GM18951 (cell line): ENCODE results near the gene BMP4.

Experiments used
- POLR2A ChIP-seq: IDR thresholded peaks from 4 replicates; pipeline ENCODE4 v1.6.1; 2011; ENCODE audit warnings: mild to moderate bottlenecking; ENCODE audit not compliant: insufficient read length, insufficient read depth; ENCODE audit errors: extremely low read depth
- in situ Hi-C: fragments of 300-500 bp; cut with MboI; formaldehyde crosslinking; loops from one replicate; pipeline ENCODE4 v1.12.0; 2022; ENCODE audit warnings: low sequenced_read_pairs, mixed read lengths, inconsistent platforms; ENCODE audit not compliant: unreplicated experiment

BMP4 gene

GRCh38 chr14:53979747-53980642, 23.4 kb upstream of the BMP4 start:
- in situ Hi-C loops, result no loop called here
- TF ChIP-seq POLR2A, result no peak

GRCh38 chr14:53979113-53979681, 22.6 kb upstream of the BMP4 start:
- no peak for TF ChIP-seq POLR2A
- in situ Hi-C loops, result no loop called here

GRCh38 chr14:53978194-53978593, 21.6 kb upstream of the BMP4 start:
- in situ Hi-C loops, result no loop called here
- no peak for TF ChIP-seq POLR2A

GRCh38 chr14:53975444-53975843, 18.8 kb upstream of the BMP4 start:
- TF ChIP-seq POLR2A, result no peak
- in situ Hi-C loops, result no loop called here

- in situ Hi-C loops, result no loop called here
- no peak for TF ChIP-seq POLR2A
Observed at GRCh38 chr14:53971521-53971920, 14.9 kb upstream of the BMP4 start.

- no peak for TF ChIP-seq POLR2A
- in situ Hi-C loops, result no loop called here
Observed at GRCh38 chr14:53969326-53969725, 12.7 kb upstream of the BMP4 start.

GRCh38 chr14:53968726-53969125, 12.1 kb upstream of the BMP4 start:
- in situ Hi-C loops, result no loop called here
- no peak for TF ChIP-seq POLR2A

- in situ Hi-C loops, result no loop called here
- TF ChIP-seq POLR2A, result no peak
Observed at GRCh38 chr14:53967606-53968005, 11.0 kb upstream of the BMP4 start.

GRCh38 chr14:53964249-53964648, 7.6 kb upstream of the BMP4 start:
- no peak for TF ChIP-seq POLR2A
- in situ Hi-C loops, result no loop called here

GRCh38 chr14:53963320-53964227, 6.9 kb upstream of the BMP4 start:
- in situ Hi-C loops, result no loop called here
- no peak for TF ChIP-seq POLR2A

GRCh38 chr14:53962953-53963319, 6.3 kb upstream of the BMP4 start:
- TF ChIP-seq POLR2A, result no peak
- in situ Hi-C loops, result no loop called here

GRCh38 chr14:53958628-53959027, 2.0 kb upstream of the BMP4 start:
- in situ Hi-C loops, result no loop called here
- no peak for TF ChIP-seq POLR2A

- in situ Hi-C loops, result no loop called here
- TF ChIP-seq POLR2A, result no peak
Observed at GRCh38 chr14:53957739-53958138, 1.1 kb upstream of the BMP4 start.
